Mucosa of descending colon (tissue), 3 donors: ENCODE results near the gene GPR137. TPM values are rescaled to one million over a fixed set of nuclear protein-coding genes. Genes with fewer than 3 reads are reported as not detected.
A peak's percentile ranks its signal among the peaks of the same experiment; 100 is the strongest.
"Not testable (repeated sequence)": the region's sequence is repeated elsewhere in the genome, so short reads cannot be mapped to it uniquely, and the experiment has no call there.

Source experiments
- ATAC-seq: fragments of 200-7000 bp; cut with Tn5 transposase; one replicate; pipeline ENCODE4 v1.9.1; 2020; ENCODE audit warnings: mild to moderate bottlenecking, moderate library complexity
- DNase-seq, 3 donors: peaks; one replicate each; pipeline ENCODE4 v3.0.0-alpha.2; 2020
- H3K36me3 ChIP-seq: fragments of 200-600 bp; one replicate; pipeline ENCODE4 v1.8.0; 2021; ENCODE audit warnings: low read depth, mild to moderate bottlenecking
- H3K4me1 ChIP-seq: fragments of 200-600 bp; one replicate; pipeline ENCODE4 v1.8.0; 2021; ENCODE audit warnings: low read depth, mild to moderate bottlenecking
- H3K4me3 ChIP-seq: fragments of 200-600 bp; one replicate; pipeline ENCODE4 v1.8.0; 2021; ENCODE audit warnings: mild to moderate bottlenecking
- H3K9me3 ChIP-seq: fragments of 200-600 bp; one replicate; pipeline ENCODE4 v1.8.0; 2021; ENCODE audit warnings: mild to moderate bottlenecking
- intact Hi-C, 2 donors: fragments of 100-400 bp; cut with DNase I in 1 of 2; cut with micrococcal nuclease in 1 of 2; formaldehyde crosslinking; loops; one replicate each; pipeline versions ENCODE4 v1.11.0 to v1.11.1; 2022; cut with DNase I, micrococcal nuclease
- total RNA-seq, 3 donors: library from RNA; stranded (reverse); fragmentation: NEBNext Ultra II Directional in 2 of 3; extraction: Animal tissue kit (Norgen Biotek cat#: 25700) in 2 of 3; gene quantifications; one replicate each; pipeline versions ENCODE4 v1.2.1 to v1.2.4, GENCODE V29; 2021 to 2023
- TF ChIP-seq, protein P1 (sequence below): fragments of 200-600 bp; IDR thresholded peaks from one replicate; pipeline ENCODE4 v1.8.0; 2022; ENCODE audit warnings: antibody characterized with exemption, mild to moderate bottlenecking
- donor health status: DM: no; HTN: no; CAD: no; lungs with moderate emphysema.
- donor health status: DM: no; HTN: no; CAD: no.
- donor health status: DM: no; HTN: yes; CAD: no.

GPR137 gene
- total RNA-seq, 3 donors from 2014 or later = 31.2 to 46.7 (median 40.6) TPM

DNA sequence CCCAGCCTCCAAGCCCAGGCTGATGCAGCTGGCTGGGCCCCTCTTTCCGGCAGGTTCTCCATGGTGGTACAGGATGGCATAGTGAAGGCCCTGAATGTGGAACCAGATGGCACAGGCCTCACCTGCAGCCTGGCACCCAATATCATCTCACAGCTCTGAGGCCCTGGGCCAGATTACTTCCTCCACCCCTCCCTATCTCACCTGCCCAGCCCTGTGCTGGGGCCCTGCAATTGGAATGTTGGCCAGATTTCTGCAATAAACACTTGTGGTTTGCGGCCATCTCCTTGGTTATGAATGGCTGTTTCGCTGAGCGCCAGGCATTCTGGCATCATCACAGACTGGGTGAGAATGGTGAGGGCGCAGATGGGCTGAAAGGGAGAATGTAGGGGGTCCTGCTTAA lies 35.9 kb downstream of the GPR137 start:
- H3K4me3 ChIP-seq = no peak overlapping the region
- peaks cover 22% of the 10 kb centered on the region for H3K4me1 ChIP-seq
- ATAC-seq (peak; percentile 54), DNase-seq (peak; percentile 79 to 82 (median 80))
- TF ChIP-seq, protein P1, sequence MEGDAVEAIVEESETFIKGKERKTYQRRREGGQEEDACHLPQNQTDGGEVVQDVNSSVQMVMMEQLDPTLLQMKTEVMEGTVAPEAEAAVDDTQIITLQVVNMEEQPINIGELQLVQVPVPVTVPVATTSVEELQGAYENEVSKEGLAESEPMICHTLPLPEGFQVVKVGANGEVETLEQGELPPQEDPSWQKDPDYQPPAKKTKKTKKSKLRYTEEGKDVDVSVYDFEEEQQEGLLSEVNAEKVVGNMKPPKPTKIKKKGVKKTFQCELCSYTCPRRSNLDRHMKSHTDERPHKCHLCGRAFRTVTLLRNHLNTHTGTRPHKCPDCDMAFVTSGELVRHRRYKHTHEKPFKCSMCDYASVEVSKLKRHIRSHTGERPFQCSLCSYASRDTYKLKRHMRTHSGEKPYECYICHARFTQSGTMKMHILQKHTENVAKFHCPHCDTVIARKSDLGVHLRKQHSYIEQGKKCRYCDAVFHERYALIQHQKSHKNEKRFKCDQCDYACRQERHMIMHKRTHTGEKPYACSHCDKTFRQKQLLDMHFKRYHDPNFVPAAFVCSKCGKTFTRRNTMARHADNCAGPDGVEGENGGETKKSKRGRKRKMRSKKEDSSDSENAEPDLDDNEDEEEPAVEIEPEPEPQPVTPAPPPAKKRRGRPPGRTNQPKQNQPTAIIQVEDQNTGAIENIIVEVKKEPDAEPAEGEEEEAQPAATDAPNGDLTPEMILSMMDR = no peak
- H3K36me3 ChIP-seq = no peaks in the 10 kb centered on the region
- H3K9me3 ChIP-seq = no peaks in the 10 kb centered on the region
- intact Hi-C loops = no loop called here

DNA sequence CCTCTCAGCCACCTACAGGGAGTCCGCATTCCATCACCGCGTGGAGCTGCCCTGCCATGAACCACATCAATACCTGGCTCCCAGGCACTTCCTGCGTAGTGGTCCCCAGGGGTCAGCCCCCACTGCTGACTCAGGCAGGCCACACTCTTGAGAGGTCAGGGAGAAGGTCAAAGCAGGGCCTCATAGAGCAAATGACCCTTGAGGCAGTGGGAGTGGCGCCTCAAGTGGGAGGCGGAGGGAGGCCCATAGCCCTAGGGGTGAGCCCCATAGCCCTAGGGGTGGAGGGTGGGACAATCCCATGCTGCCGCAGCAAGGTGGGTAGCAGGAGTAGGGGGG lies 37.2 kb downstream of the GPR137 start:
- DNase-seq (peak in 1 of 3 donors; percentile 42), ATAC-seq (no peak)
- H3K4me3 ChIP-seq = no peak overlapping the region
- intact Hi-C loops = no loop called here
- no peaks in the 10 kb centered on the region for H3K9me3 ChIP-seq
- H3K4me1 ChIP-seq = peaks cover 22% of the 10 kb centered on the region
- TF ChIP-seq, protein P1 = no peak
- no peaks in the 10 kb centered on the region for H3K36me3 ChIP-seq

DNA sequence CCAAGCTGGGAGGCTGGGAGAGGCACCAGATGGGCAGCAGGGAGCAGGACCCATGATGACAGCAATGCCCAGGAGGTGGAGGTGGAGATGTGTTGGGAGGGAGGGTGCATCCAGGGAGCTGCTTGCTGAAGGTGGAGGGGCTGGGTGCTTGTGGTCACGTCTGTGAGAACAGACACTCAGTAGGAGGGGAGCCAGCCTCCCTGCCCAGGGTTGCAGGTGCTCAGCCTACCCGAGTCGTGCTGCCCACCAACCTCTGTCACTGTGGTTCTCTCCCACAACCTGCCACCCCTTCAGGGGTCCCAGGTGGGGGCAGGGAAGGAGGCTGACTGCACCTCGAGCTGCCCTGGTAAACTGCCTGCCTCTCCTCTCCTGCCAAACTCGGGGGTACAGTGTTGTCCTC lies 37.7 kb downstream of the GPR137 start:
- Histone ChIP-seq H3K9me3 (no peaks in the 10 kb centered on the region), H3K4me3 (no peak overlapping the region), H3K4me1 (peaks cover 22% of the 10 kb centered on the region), H3K36me3 (no peaks in the 10 kb centered on the region)
- ATAC-seq = no peak
- TF ChIP-seq, protein P1 = no peak
- intact Hi-C loops = no loop called here
- peak in 1 of 3 donors; percentile 46 for DNase-seq

DNA sequence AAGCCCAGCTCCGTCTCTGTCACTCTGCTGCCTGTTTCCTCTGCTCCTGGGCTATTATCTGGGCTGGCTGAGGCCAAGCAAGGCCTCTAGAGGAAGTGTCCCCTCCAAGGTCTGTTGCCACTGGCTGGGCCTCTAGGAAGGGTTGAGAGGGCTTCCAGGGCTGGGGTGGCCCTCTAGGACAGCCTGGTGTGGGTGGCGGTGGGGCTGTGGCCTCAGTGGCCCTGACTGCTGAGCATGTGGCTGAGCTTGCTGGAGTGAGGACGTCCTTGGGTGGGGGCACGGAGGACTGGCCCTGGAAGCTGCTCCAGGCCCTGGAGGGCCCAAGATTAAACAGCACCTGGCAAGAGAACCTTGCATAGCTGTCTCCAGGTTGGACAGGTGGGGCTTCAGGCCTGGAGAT lies 38.3 kb downstream of the GPR137 start:
- intact Hi-C loops, ATAC-seq, H3K4me3 ChIP-seq, H3K36me3 ChIP-seq, H3K9me3 ChIP-seq: not testable (repeated sequence)
- peaks cover 23% of the 10 kb centered on the region for H3K4me1 ChIP-seq
- DNase-seq = peak in 2 of 3 donors; percentile 26 to 48

DNA sequence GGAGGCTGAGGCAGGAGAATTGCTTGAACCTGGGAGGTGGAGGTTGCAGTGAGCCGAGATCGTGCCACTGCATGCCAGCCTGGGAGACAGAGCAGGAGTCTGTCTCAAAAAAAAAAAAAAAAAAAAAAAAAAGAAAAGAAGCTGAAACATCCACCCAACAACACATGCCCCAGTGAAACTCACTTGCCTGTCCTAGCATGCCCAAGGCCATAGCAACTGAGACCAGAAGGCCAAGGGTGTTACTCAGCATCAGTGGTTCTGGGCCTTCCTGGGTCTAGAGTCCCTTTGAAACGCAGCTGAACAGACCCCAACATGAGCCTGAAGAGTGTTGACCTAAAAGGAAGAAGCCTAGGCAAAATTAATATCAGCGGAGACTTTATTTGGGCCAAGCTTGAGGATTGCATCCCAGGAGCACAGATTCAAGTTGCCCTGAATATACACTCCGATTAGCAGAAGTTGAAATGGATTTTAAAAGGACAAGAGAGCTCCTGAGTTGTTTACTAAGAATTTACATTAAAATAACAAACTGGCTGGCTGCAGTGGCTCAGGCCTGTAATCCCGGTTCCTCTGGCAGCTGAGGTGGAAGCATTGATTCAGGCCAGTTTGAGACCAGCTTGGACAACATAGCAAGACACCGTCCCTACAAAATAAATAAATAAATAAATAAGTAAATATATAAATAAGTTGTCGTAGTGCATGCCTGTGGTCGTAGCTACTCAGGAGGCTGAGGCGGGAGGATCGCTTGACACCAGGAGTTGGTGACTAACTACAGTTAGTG lies 39.2 kb downstream of the GPR137 start:
- Histone ChIP-seq H3K4me3 (no peak overlapping the region), H3K9me3 (no peaks in the 10 kb centered on the region), H3K36me3 (no peaks in the 10 kb centered on the region), H3K4me1 (peaks cover 29% of the 10 kb centered on the region)
- ATAC-seq = no peak
- DNase-seq = peak in 1 of 3 donors; percentile 18
- intact Hi-C loops = no loop called here
- TF ChIP-seq, protein P1 = no peak

DNA sequence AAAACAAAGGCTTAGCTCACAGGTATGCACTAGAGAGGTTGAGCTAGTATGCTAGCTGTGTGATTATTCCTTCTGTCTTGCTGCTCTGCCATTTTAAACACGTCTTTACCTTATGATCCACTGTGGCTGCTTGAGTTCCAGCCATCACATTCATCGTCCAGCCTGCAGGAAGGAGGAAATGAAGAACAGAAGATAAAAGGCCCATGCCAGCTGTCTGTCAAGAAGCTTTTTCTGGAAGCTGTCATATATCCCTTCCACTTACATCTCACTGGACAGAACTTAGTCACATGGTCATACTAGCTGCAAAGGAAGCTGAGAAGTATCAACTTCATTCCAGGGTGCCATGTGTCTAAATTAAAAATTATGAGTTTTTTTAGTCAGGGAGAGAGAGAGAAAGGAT lies 41.7 kb downstream of the GPR137 start:
- Histone ChIP-seq H3K4me1 (peaks cover 29% of the 10 kb centered on the region), H3K36me3 (no peaks in the 10 kb centered on the region), H3K9me3 (no peaks in the 10 kb centered on the region), H3K4me3 (no peak overlapping the region)
- intact Hi-C loops = no loop called here
- no peak for DNase-seq
- ATAC-seq = no peak
- TF ChIP-seq, protein P1 = no peak
